Astrocyte of the spinal cord (primary cell): ENCODE results near the gene ITGAV.

Experiments used
- DNase-seq: peaks from one replicate; pipeline ENCODE4 v3.0.0; 2011; ENCODE audit warnings: low read depth, low spot score
- H3K4me3 ChIP-seq: 2 replicates; pipeline ENCODE4 v1.5.1; 2011; ENCODE audit warnings: low read depth, mild to moderate bottlenecking, low read length, moderate library complexity
- in situ Hi-C: cut with HindIII; loops from 2 replicates; pipeline ENCODE4 v1.10.0; 2017; ENCODE audit warnings: low sequenced_read_pairs
- TF ChIP-seq, protein P1 (sequence below): IDR thresholded peaks from 2 replicates; pipeline ENCODE4 v1.5.1; 2012; ENCODE audit warnings: low read depth, mild to moderate bottlenecking, low read length, inconsistent platforms

ITGAV gene

GRCh38 chr2:186594001-186594722, 4.3 kb downstream of the ITGAV start:
- TF ChIP-seq, protein P1, sequence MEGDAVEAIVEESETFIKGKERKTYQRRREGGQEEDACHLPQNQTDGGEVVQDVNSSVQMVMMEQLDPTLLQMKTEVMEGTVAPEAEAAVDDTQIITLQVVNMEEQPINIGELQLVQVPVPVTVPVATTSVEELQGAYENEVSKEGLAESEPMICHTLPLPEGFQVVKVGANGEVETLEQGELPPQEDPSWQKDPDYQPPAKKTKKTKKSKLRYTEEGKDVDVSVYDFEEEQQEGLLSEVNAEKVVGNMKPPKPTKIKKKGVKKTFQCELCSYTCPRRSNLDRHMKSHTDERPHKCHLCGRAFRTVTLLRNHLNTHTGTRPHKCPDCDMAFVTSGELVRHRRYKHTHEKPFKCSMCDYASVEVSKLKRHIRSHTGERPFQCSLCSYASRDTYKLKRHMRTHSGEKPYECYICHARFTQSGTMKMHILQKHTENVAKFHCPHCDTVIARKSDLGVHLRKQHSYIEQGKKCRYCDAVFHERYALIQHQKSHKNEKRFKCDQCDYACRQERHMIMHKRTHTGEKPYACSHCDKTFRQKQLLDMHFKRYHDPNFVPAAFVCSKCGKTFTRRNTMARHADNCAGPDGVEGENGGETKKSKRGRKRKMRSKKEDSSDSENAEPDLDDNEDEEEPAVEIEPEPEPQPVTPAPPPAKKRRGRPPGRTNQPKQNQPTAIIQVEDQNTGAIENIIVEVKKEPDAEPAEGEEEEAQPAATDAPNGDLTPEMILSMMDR, result no peak
- no peak overlapping the region for H3K4me3 ChIP-seq
- in situ Hi-C loops, result no loop called here
- no peak for DNase-seq

DNA sequence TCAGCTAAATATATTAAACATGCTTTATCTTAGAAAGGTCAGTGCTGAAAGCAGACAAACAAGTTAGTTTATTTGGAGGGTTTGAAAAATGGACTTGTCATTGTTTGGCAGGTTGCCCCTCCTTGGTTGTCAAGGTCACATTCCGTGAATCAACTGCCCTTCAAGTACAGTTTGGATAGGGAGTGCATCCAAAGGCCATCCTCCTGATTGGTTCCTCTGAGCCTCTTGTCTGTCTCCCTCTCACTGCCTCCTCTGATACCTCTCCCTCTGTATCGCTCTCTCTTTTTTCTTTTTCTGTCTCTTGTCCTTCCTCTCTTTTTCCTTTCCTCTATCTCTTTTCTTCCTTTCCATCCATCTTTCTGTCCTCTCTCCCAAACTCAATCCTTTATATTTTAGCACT, 5.4 kb downstream of the ITGAV start:
- in situ Hi-C loops, result no loop called here
- no peak for DNase-seq
- TF ChIP-seq, protein P1, result no peak
- H3K4me3 ChIP-seq, result no peak overlapping the region

GRCh38 chr2:186599186-186599778, 9.4 kb downstream of the ITGAV start:
- DNase-seq, result no peak
- TF ChIP-seq, protein P1, result no peak
- in situ Hi-C loops, result no loop called here
- H3K4me3 ChIP-seq, result no peak overlapping the region

GRCh38 chr2:186603286-186603685, 13.4 kb downstream of the ITGAV start:
- no peak for DNase-seq
- TF ChIP-seq, protein P1, result no peak
- H3K4me3 ChIP-seq, result no peak overlapping the region
- in situ Hi-C loops, result no loop called here

DNA sequence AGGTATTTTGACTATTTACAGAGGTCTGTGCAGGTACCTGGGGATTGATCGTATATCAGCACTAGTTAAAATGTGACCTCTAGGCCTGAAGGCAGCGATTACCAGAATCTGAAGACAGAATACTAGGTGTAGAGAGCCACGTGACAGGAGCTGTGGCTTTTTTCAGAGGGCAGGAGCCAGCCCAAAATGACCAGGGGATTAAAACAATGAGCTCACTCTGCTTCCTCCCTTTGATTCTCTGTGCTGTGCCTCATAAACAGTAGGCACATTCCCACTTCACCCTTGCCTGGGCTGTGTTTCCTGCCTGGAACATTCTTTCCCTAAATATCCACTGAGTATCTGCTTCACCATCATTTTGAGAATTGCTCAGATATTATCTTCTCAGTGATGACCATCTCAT, 15.2 kb downstream of the ITGAV start:
- no peak overlapping the region for H3K4me3 ChIP-seq
- no peak for DNase-seq
- in situ Hi-C loops, result no loop called here
- TF ChIP-seq, protein P1, result no peak

DNA sequence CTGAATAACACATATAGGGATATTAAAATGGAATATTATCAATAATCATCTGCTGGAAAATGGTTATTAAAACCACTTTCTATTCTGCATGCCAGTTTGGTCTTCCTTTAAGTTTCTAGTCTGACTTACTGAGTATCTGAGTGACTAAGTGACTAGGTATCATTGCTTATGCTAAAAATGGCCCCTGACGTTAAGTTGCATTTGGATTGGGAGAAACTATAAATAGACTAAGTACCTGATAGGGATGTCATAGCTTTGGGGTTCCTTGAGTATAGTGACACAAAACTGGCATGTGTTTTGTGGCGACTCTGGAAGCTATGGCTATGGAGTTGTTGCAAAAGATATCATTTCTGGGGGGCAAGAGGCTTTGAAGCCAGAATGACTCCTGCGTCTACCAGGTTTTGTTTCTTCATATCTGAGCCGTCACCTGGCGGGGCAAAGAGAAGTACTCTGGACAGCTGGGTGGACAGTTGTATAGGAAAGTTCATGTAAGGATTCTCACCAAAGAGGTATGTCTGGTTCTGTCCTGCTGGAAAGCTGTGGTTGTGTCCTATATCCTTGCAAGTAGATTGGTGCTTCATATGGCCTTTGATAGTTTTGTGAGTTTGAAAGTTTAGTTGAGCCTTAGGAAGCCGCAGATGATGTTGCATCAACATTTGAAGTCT, 17.9 kb downstream of the ITGAV start:
- DNase-seq, result no peak
- TF ChIP-seq, protein P1, result no peak
- no peak overlapping the region for H3K4me3 ChIP-seq
- in situ Hi-C loops, result no loop called here
